HEK293 (cell line): ENCODE measurements around the gene MED15.

Experiments
- CTCF ChIA-PET: fragments of 350-600 bp; formaldehyde crosslinking; extraction: SDS; loops from one replicate; lab custom pipeline; 2021; ENCODE audit warnings: antibody characterized with exemption; lab: Yijun Ruan, JAX
- POLR2A ChIA-PET: fragments of 300-600 bp; formaldehyde crosslinking; extraction: SDS; loops from one replicate; lab custom pipeline; 2020; ENCODE audit warnings: antibody characterized with exemption, inconsistent platforms; lab: Yijun Ruan, JAX
- H3K27ac ChIP-seq: fragments of 200-500 bp; sonication (Bioruptor generic); 2 replicates; pipeline ENCODE4 v1.5.1; 2014; ENCODE audit warnings: low read depth, low read length, control low read depth, inconsistent platforms; ENCODE audit errors: extremely low read depth
- H3K36me3 ChIP-seq, 2 experiments: fragments of 200-500 bp in 1 of 2; sonication (Bioruptor generic) in 1 of 2; 1 replicate in 1 of 2; 2 replicates in 1 of 2; pipeline ENCODE4 v1.5.1; 2014 to 2017; ENCODE audit warnings: inconsistent platforms in 2 of 2, low read length in 2 of 2; ENCODE audit not compliant: control insufficient read depth in 2 of 2, insufficient read depth in 1 of 2
- H3K4me1 ChIP-seq: fragments of 200-500 bp; sonication (Bioruptor generic); 2 replicates; pipeline ENCODE4 v1.5.1; 2014; ENCODE audit warnings: mild to moderate bottlenecking, low read length, inconsistent platforms; ENCODE audit not compliant: control insufficient read depth, insufficient read depth
- H3K4me3 ChIP-seq: 2 replicates; pipeline ENCODE4 v1.5.1; 2011; ENCODE audit warnings: low read depth, mild to moderate bottlenecking, control low read depth, low read length, moderate library complexity
- H3K9me3 ChIP-seq: fragments of 200-500 bp; sonication (Bioruptor generic); 2 replicates; pipeline ENCODE4 v1.5.1; 2014; ENCODE audit warnings: low read depth, low read length, inconsistent platforms; ENCODE audit not compliant: control insufficient read depth, insufficient read depth
- EGR2 ChIP-seq: fragments of 450-650 bp; formaldehyde crosslinking; IDR thresholded peaks from 2 replicates; pipeline ENCODE4 v1.5.1; 2016; ENCODE audit warnings: low read depth, missing biosample characterization, missing genetic modification characterization
- GLIS2 ChIP-seq: fragments of 450-650 bp; formaldehyde crosslinking; IDR thresholded peaks from 2 replicates; pipeline ENCODE4 v1.5.1; 2016; ENCODE audit warnings: missing biosample characterization, missing genetic modification characterization
- SP2 ChIP-seq: fragments of 450-650 bp; formaldehyde crosslinking; IDR thresholded peaks from 2 replicates; pipeline ENCODE4 v1.5.1; 2016; ENCODE audit warnings: missing biosample characterization, missing genetic modification characterization
- TCF7L2 ChIP-seq: IDR thresholded peaks from 2 replicates; pipeline ENCODE4 v1.6.1; 2011; ENCODE audit warnings: low read depth, mild to moderate bottlenecking, inconsistent platforms, low read length, moderate library complexity, borderline replicate concordance
- YY1 ChIP-seq: fragments of 450-650 bp; formaldehyde crosslinking; IDR thresholded peaks from 2 replicates; pipeline ENCODE4 v1.5.1; 2018; ENCODE audit warnings: missing biosample characterization, missing genetic modification characterization
- ZBTB48 ChIP-seq: fragments of 450-650 bp; formaldehyde crosslinking; IDR thresholded peaks from 2 replicates; pipeline ENCODE4 v1.5.1; 2016; ENCODE audit warnings: missing biosample characterization, missing genetic modification characterization
- ZBTB7A ChIP-seq: fragments of 450-650 bp; formaldehyde crosslinking; IDR thresholded peaks from 2 replicates; pipeline ENCODE4 v1.5.1; 2016; ENCODE audit warnings: low read depth, missing biosample characterization, missing genetic modification characterization
- ZFP69B ChIP-seq: fragments of 450-650 bp; formaldehyde crosslinking; IDR thresholded peaks from 2 replicates; pipeline ENCODE4 v1.5.1; 2016; ENCODE audit warnings: missing biosample characterization, missing genetic modification characterization
- ZNF169 ChIP-seq: fragments of 450-650 bp; formaldehyde crosslinking; IDR thresholded peaks from 2 replicates; pipeline ENCODE4 v1.5.1; 2016; ENCODE audit warnings: missing biosample characterization, missing genetic modification characterization
- ZNF2 ChIP-seq: fragments of 450-650 bp; formaldehyde crosslinking; IDR thresholded peaks from 2 replicates; pipeline ENCODE4 v1.5.1; 2016; ENCODE audit warnings: missing biosample characterization, missing genetic modification characterization
- ZNF274 ChIP-seq, 2 experiments: fragments of 200-500 bp in 1 of 2; fragments of 450-650 bp in 1 of 2; sonication (Bioruptor generic) in 1 of 2; formaldehyde crosslinking in 1 of 2; IDR thresholded peaks; 2 replicates each; pipeline versions ENCODE4 v1.5.1 to v1.6.1; 2014 to 2016; ENCODE audit warnings: borderline replicate concordance in 1 of 2, inconsistent platforms in 1 of 2, low read length in 1 of 2, missing biosample characterization in 1 of 2, missing genetic modification characterization in 1 of 2
- ZNF391 ChIP-seq: fragments of 450-650 bp; formaldehyde crosslinking; IDR thresholded peaks from 2 replicates; pipeline ENCODE4 v1.5.1; 2016; ENCODE audit warnings: low read depth, missing biosample characterization, missing genetic modification characterization, borderline replicate concordance
- ZNF518A ChIP-seq: fragments of 450-650 bp; formaldehyde crosslinking; conservative IDR thresholded peaks from 2 replicates; pipeline ENCODE4 v1.5.1; 2016; ENCODE audit warnings: low read depth, missing biosample characterization, missing genetic modification characterization
- ZNF558 ChIP-seq: fragments of 450-650 bp; formaldehyde crosslinking; IDR thresholded peaks from 2 replicates; pipeline ENCODE4 v1.5.1; 2016; ENCODE audit warnings: missing biosample characterization, missing genetic modification characterization
- ZNF580 ChIP-seq: fragments of 450-650 bp; formaldehyde crosslinking; IDR thresholded peaks from 2 replicates; pipeline ENCODE4 v1.5.1; 2016; ENCODE audit warnings: missing biosample characterization, missing genetic modification characterization
- ZNF621 ChIP-seq: fragments of 450-650 bp; formaldehyde crosslinking; IDR thresholded peaks from 2 replicates; pipeline ENCODE4 v1.5.1; 2017; ENCODE audit warnings: missing biosample characterization, missing genetic modification characterization
- ZNF660 ChIP-seq: fragments of 450-650 bp; IDR thresholded peaks from 2 replicates; pipeline ENCODE4 v1.5.1; 2018; ENCODE audit warnings: missing biosample characterization, mild to moderate bottlenecking, missing genetic modification characterization
- ZNF768 ChIP-seq: fragments of 450-650 bp; formaldehyde crosslinking; IDR thresholded peaks from 2 replicates; pipeline ENCODE4 v1.5.1; 2018; ENCODE audit warnings: missing biosample characterization, mild to moderate bottlenecking, missing genetic modification characterization
- ZXDB ChIP-seq: fragments of 450-650 bp; formaldehyde crosslinking; IDR thresholded peaks from 2 replicates; pipeline ENCODE4 v1.5.1; 2016; ENCODE audit warnings: missing biosample characterization, missing genetic modification characterization

MED15 gene

GRCh38 chr22:20584029-20584871 lies 76.8 kb downstream of the MED15 start:
- Histone ChIP-seq H3K4me3 (no peak overlapping the region), H3K4me1 (no peaks in the 10 kb centered on the region), H3K9me3 (no peaks in the 10 kb centered on the region), H3K36me3 (peaks cover 0 to 87% of the 10 kb centered on the region in 2 experiments; a peak in 1 of 3 replicates), H3K27ac (no peak overlapping the region)
- CTCF ChIA-PET = interaction anchor here (0.7 to 2.6 kb wide), 5 partner anchors 10 to 120 kb away, joined by 3 to 21 read pairs (median 4); no protein-coding TSS in a partner anchor
- POLR2A ChIA-PET = no interaction called here
- TF ChIP-seq ZBTB48 (no peak), EGR2 (tag by site-specific recombination) (peak; percentile 22; the same call in 1 of the 2 replicates), ZNF621 (no peak), SP2 (tag by site-specific recombination) (no peak), ZBTB7A (tag by site-specific recombination) (no peak), ZNF558 (tag by site-specific recombination) (no peak)
- TF ChIP-seq, all 188 proteins: peak for 1

GRCh38 chr22:20584872-20585638 lies 77.6 kb downstream of the MED15 start:
- Histone ChIP-seq H3K9me3 (no peaks in the 10 kb centered on the region), H3K4me1 (no peaks in the 10 kb centered on the region), H3K36me3 (peaks cover 0 to 79% of the 10 kb centered on the region in 2 experiments; a peak in 1 of 3 replicates), H3K27ac (no peak overlapping the region), H3K4me3 (no peak overlapping the region)
- ChIA-PET POLR2A (no interaction called here), CTCF (interaction anchor here (1.0 to 2.6 kb wide), 3 partner anchors 12 to 19 kb away, joined by 4 to 21 read pairs (median 9); no protein-coding TSS in a partner anchor)
- no peak for TF ChIP-seq ZNF518A (tag by site-specific recombination)
- TF ChIP-seq ZXDB = no peak
- no peak for TF ChIP-seq ZNF2 (tag by site-specific recombination)
- no peak for TF ChIP-seq YY1 (tag by site-specific recombination)
- TF ChIP-seq ZNF660 (tag by site-specific recombination) = no peak
- TF ChIP-seq ZFP69B (tag by site-specific recombination) = no peak
- TF ChIP-seq TCF7L2 = no peak
- no peak for TF ChIP-seq GLIS2
- TF ChIP-seq ZNF768 = no peak
- TF ChIP-seq SP2 (tag by site-specific recombination) = no peak
- no peak for TF ChIP-seq ZNF580 (tag by site-specific recombination)
- TF ChIP-seq ZNF274 (IDR thresholded peaks at IDR 0.05; ENCODE audit: low read length) = no peak
- TF ChIP-seq ZNF274 (tag by site-specific recombination; IDR thresholded peaks at IDR 0.05; ENCODE audit: borderline replicate concordance) = no peak
- TF ChIP-seq ZNF169 (tag by site-specific recombination) = no peak
- TF ChIP-seq ZNF391 = no peak
